Gastroesophageal sphincter (tissue), 3 donors: ENCODE measurements around the gene CLDN2.

Experiments
- CTCF ChIP-seq, 4 experiments: fragments of 200-600 bp in 2 of 4; fragments of 450-650 bp in 2 of 4; sonication (generic) in 1 of 4; IDR thresholded peaks; one replicate each; pipeline ENCODE4 v1.5.1; 2017 to 2019; ENCODE audit warnings: antibody characterized with exemption in 4 of 4, mild to moderate bottlenecking in 2 of 4, moderate library complexity in 2 of 4
- EP300 ChIP-seq: sonication (generic); formaldehyde crosslinking; IDR thresholded peaks from one replicate; pipeline ENCODE4 v1.6.1; 2017; ENCODE audit warnings: antibody characterized with exemption, mild to moderate bottlenecking
- POLR2A ChIP-seq, 2 donors: fragments of 450-650 bp; IDR thresholded peaks; one replicate each; pipeline ENCODE4 v1.6.1; 2017; ENCODE audit warnings: antibody characterized with exemption in 2 of 2, mild to moderate bottlenecking in 2 of 2, moderate library complexity in 1 of 2
- POLR2AphosphoS5 ChIP-seq: sonication (generic); formaldehyde crosslinking; IDR thresholded peaks from one replicate; pipeline ENCODE4 v1.6.1; 2017; ENCODE audit warnings: antibody characterized with exemption

GRCh38 chrX:106901341-106901740 is 18.9 kb upstream of the CLDN2 start:
- TF ChIP-seq POLR2A (IDR thresholded peaks at IDR 0.05) (no peak), CTCF (IDR thresholded peaks at IDR 0.05) (no peak), POLR2AphosphoS5 (no peak), EP300 (no peak)
